Measurements from ENCODE around the gene IDNK.

Gene IDNK

GRCh38 chr9:83596899-83597504 lies 25.9 kb upstream of the IDNK start:
- peak in 1 of 2 experiments; percentile 38 for DNase-seq (ENCODE audit: low read depth in 1 of 2, low spot score in 1 of 2)
- no peaks in the 10 kb centered on the region for H3K27me3 ChIP-seq (ENCODE audit: insufficient read depth, poor library complexity, severe bottlenecking)
- peak; percentile 55 for TF ChIP-seq CTCF (IDR thresholded peaks at IDR 0.05; ENCODE audit: insufficient read depth, low read length)
- TF ChIP-seq GABPA (IDR thresholded peaks at IDR 0.05; ENCODE audit: low read depth), result no peak
- no peak overlapping the region for H3K4me3 ChIP-seq (replicated peaks; ENCODE audit: insufficient read depth, low read length)
- no peak overlapping the region for H3K27ac ChIP-seq (replicated peaks)

GRCh38 chr9:83598487-83598886 lies 24.5 kb upstream of the IDNK start:
- peak; percentile 79 to 82 for DNase-seq (ENCODE audit: low read depth in 1 of 2, low spot score in 1 of 2)
- TF ChIP-seq REST (IDR thresholded peaks at IDR 0.05; ENCODE audit: insufficient replicate concordance, low read depth) (no peak), CTCF (IDR thresholded peaks at IDR 0.05; ENCODE audit: insufficient read depth, low read length) (no peak), SPI1 (IDR thresholded peaks at IDR 0.05; ENCODE audit: borderline replicate concordance, low read depth) (no peak), GABPA (IDR thresholded peaks at IDR 0.05; ENCODE audit: low read depth) (no peak), POLR2AphosphoS5 (IDR thresholded peaks at IDR 0.05; ENCODE audit: low read depth) (no peak)

GRCh38 chr9:83599071-83599470 lies 23.9 kb upstream of the IDNK start:
- Histone ChIP-seq H3K4me3 (replicated peaks; ENCODE audit: insufficient read depth, low read length) (no peak overlapping the region), H3K27me3 (ENCODE audit: insufficient read depth, poor library complexity, severe bottlenecking) (no peaks in the 10 kb centered on the region), H3K27ac (replicated peaks) (peak overlapping the region; percentile 20; the same call in 1 of the 2 replicates)
- TF ChIP-seq REST (IDR thresholded peaks at IDR 0.05; ENCODE audit: insufficient replicate concordance, low read depth), result no peak
- DNase-seq (ENCODE audit: low read depth in 1 of 2, low spot score in 1 of 2), result no peak

More at GRCh38 chr9:83598487-83598886, 24.5 kb upstream of the IDNK start:
- H3K27ac ChIP-seq (replicated peaks), result peak overlapping the region; percentile 20; the same call in 1 of the 2 replicates
- H3K4me3 ChIP-seq (replicated peaks; ENCODE audit: insufficient read depth, low read length), result no peak overlapping the region
- H3K27me3 ChIP-seq (ENCODE audit: insufficient read depth, poor library complexity, severe bottlenecking), result no peaks in the 10 kb centered on the region

GRCh38 chr9:83601463-83601862 lies 21.5 kb upstream of the IDNK start:
- no peak for DNase-seq (ENCODE audit: low read depth in 1 of 2, low spot score in 1 of 2)
- no peak overlapping the region for H3K27ac ChIP-seq (replicated peaks)
- H3K27me3 ChIP-seq (ENCODE audit: insufficient read depth, poor library complexity, severe bottlenecking), result no peaks in the 10 kb centered on the region
- no peak overlapping the region for H3K4me3 ChIP-seq (replicated peaks; ENCODE audit: insufficient read depth, low read length)
- TF ChIP-seq GABPA (IDR thresholded peaks at IDR 0.05; ENCODE audit: low read depth), result no peak
- no peak for TF ChIP-seq POLR2AphosphoS5 (IDR thresholded peaks at IDR 0.05; ENCODE audit: low read depth)
- no peak for TF ChIP-seq SPI1 (IDR thresholded peaks at IDR 0.05; ENCODE audit: borderline replicate concordance, low read depth)
- TF ChIP-seq REST (IDR thresholded peaks at IDR 0.05; ENCODE audit: insufficient replicate concordance, low read depth), result no peak
- TF ChIP-seq CTCF (IDR thresholded peaks at IDR 0.05; ENCODE audit: insufficient read depth, low read length), result no peak

Measured in HL-60 (cell line).